Esophagus squamous epithelium (tissue), 4 donors: ENCODE results near the gene CELSR1.

ENCODE experiments used
- CTCF ChIP-seq, 6 experiments: fragments of 450-650 bp in 4 of 6; fragments of 200-600 bp in 2 of 6; sonication (generic) in 2 of 6; IDR thresholded peaks; one replicate each; pipeline ENCODE4 v1.5.1; 2016 to 2019; ENCODE audit warnings: antibody characterized with exemption in 6 of 6, mild to moderate bottlenecking in 4 of 6, moderate library complexity in 4 of 6
- POLR2A ChIP-seq, 4 donors: fragments of 450-650 bp; IDR thresholded peaks; one replicate each; pipeline ENCODE4 v1.6.1; 2017; ENCODE audit warnings: antibody characterized with exemption in 4 of 4, mild to moderate bottlenecking in 4 of 4, moderate library complexity in 3 of 4

GRCh38 chr22:46351131-46351735 lies 186.2 kb downstream of the CELSR1 start:
- TF ChIP-seq CTCF (IDR thresholded peaks at IDR 0.05) (no peak), POLR2A (IDR thresholded peaks at IDR 0.05) (no peak)
